Parathyroid adenoma (tissue), 2 donors: ENCODE data around the gene PARD3B.

Experiments
- H2AFZ ChIP-seq: fragments of 300-600 bp; sonication (generic); one replicate; pipeline ENCODE4 v1.7.0; 2017; ENCODE audit warnings: antibody characterized with exemption, mild to moderate bottlenecking
- H3K27ac ChIP-seq: fragments of 300-600 bp; sonication (generic); one replicate; pipeline ENCODE4 v1.7.0; 2017
- H3K27me3 ChIP-seq: fragments of 300-600 bp; sonication (generic); one replicate; pipeline ENCODE4 v1.7.0; 2017; ENCODE audit warnings: low read length; ENCODE audit not compliant: control insufficient read depth, insufficient read depth
- H3K36me3 ChIP-seq: fragments of 300-600 bp; sonication (generic); one replicate; pipeline ENCODE4 v1.7.0; 2017; ENCODE audit warnings: low read length; ENCODE audit not compliant: control insufficient read depth, insufficient read depth
- H3K4me1 ChIP-seq: fragments of 300-600 bp; sonication (generic); one replicate; pipeline ENCODE4 v1.7.0; 2017; ENCODE audit warnings: control low read depth
- H3K4me2 ChIP-seq: fragments of 300-600 bp; sonication (generic); one replicate; pipeline ENCODE4 v1.7.0; 2017; ENCODE audit warnings: low read length
- H3K4me3 ChIP-seq: fragments of 300-600 bp; sonication (generic); one replicate; pipeline ENCODE4 v1.7.0; 2017; ENCODE audit warnings: low read depth, low read length
- H3K79me2 ChIP-seq: fragments of 300-600 bp; sonication (generic); one replicate; pipeline ENCODE4 v1.7.0; 2017; ENCODE audit warnings: control low read depth
- H3K9ac ChIP-seq: fragments of 300-600 bp; sonication (generic); one replicate; pipeline ENCODE4 v1.7.0; 2017; ENCODE audit warnings: mild to moderate bottlenecking
- H3K9me3 ChIP-seq: fragments of 300-600 bp; sonication (generic); one replicate; pipeline ENCODE4 v1.7.0; 2017; ENCODE audit warnings: low read length; ENCODE audit not compliant: control insufficient read depth
- TF ChIP-seq, protein P1 (sequence below): fragments of 300-600 bp; sonication (generic); IDR thresholded peaks from one replicate; pipeline ENCODE4 v1.7.0; 2017; ENCODE audit warnings: antibody characterized with exemption, mild to moderate bottlenecking
- donor health status: primary hyperparathyroidism.

Gene PARD3B

DNA sequence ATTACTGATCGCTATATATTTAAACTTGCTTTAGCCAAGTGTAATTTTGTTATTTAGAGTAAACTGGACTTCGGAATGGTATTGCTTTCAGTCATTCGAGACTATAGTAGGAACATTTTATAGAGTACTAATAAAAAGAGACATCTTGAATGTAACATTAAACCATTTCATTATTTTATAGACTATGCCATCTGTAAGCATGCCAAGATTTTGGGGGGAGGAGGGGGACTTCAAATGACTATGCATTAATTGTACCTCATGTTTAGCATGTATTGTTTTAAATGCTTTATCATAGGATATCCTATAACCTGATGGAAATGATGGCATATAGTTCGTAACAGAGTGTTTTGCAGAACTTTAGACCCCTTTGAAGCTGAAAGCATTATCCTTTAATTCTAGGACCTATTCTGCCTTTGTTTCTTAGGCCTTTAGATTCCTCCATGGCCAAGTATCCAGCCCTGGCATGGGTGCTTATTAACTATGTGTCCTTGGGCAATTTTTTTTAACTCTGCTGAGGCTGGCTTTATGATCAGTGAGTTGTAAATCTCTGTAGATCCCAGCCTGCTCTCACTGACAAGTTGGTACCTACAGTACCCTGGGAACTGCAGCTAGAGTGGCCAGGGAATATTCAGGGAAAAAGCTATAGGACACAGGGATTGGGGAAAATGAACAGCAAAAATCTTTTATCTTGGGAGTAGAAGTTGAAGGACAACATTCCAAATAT is 93.4 kb downstream of the PARD3B start:
- no peaks in the 10 kb centered on the region for H3K9me3 ChIP-seq
- H3K79me2 ChIP-seq: peaks cover 4% of the 10 kb centered on the region
- no peaks in the 10 kb centered on the region for H3K27me3 ChIP-seq
- no peaks in the 10 kb centered on the region for H3K4me1 ChIP-seq
- no peak overlapping the region for H3K27ac ChIP-seq
- TF ChIP-seq, protein P1, sequence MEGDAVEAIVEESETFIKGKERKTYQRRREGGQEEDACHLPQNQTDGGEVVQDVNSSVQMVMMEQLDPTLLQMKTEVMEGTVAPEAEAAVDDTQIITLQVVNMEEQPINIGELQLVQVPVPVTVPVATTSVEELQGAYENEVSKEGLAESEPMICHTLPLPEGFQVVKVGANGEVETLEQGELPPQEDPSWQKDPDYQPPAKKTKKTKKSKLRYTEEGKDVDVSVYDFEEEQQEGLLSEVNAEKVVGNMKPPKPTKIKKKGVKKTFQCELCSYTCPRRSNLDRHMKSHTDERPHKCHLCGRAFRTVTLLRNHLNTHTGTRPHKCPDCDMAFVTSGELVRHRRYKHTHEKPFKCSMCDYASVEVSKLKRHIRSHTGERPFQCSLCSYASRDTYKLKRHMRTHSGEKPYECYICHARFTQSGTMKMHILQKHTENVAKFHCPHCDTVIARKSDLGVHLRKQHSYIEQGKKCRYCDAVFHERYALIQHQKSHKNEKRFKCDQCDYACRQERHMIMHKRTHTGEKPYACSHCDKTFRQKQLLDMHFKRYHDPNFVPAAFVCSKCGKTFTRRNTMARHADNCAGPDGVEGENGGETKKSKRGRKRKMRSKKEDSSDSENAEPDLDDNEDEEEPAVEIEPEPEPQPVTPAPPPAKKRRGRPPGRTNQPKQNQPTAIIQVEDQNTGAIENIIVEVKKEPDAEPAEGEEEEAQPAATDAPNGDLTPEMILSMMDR: no peak
- H2AFZ ChIP-seq: no peak overlapping the region
- H3K9ac ChIP-seq: no peak overlapping the region
- no peak overlapping the region for H3K4me3 ChIP-seq
- no peaks in the 10 kb centered on the region for H3K36me3 ChIP-seq
- H3K4me2 ChIP-seq: no peak overlapping the region

DNA sequence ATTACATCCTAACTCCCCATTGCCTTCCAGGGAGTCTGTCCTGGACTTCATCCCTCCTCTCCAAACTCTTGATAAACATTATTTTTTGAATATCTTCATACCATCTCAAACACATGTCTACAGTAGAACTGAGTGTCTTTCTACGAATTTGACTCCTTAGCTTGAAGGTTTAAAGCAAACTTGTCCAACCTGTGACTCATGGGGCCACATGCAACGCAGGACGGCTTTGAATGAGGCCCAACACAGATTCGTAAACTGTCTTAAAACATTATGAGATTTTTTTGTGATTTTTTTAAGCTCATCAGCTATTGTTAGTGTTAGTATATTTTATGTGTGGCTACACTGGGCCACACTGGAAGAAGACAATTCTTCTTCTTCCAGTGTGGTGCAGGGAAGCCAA is 98.1 kb downstream of the PARD3B start:
- H3K4me3 ChIP-seq: no peak overlapping the region
- H3K27ac ChIP-seq: no peak overlapping the region
- no peak overlapping the region for H3K9ac ChIP-seq
- TF ChIP-seq, protein P1: no peak
- H3K79me2 ChIP-seq: peaks cover 4% of the 10 kb centered on the region
- H3K4me1 ChIP-seq: peaks cover 8% of the 10 kb centered on the region
- no peaks in the 10 kb centered on the region for H3K36me3 ChIP-seq
- no peaks in the 10 kb centered on the region for H3K9me3 ChIP-seq
- H2AFZ ChIP-seq: no peak overlapping the region
- no peaks in the 10 kb centered on the region for H3K27me3 ChIP-seq
- H3K4me2 ChIP-seq: no peak overlapping the region

DNA sequence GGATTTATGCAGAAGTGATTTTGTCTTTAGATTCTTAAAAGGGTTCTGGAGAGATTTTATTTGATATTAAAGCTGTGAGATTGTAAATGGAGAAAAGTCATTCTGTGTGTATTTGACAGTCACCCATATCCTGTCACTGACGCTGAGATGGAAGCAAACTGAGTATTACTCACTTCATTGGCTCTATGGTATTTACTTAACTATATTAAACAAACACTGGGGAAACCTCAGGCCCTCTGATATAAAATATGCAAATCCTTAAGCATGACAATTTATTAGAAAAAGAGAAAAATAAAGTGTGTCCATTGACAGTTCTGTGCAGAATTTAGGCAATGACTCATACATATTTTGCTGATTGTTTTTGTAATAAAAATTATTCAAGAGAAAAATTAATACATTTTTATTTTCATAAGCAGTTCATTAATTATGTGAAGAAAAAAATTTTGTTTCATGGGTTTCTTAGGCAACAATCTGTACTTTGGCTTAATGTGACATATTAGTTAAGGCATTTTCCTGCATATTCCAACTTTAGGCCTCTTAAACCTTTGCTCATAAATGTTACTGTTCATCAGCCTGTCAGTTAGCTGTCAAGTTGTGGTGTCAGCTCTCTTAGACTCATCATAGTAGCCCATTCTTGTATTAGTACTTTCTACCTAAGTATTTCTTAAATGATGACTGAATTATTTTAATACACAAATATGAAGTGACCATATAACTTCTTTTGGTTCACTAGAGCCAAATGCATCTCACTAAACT is 99.9 kb downstream of the PARD3B start:
- H3K4me3 ChIP-seq: no peak overlapping the region
- peaks cover 8% of the 10 kb centered on the region for H3K4me1 ChIP-seq
- H3K36me3 ChIP-seq: no peaks in the 10 kb centered on the region
- H2AFZ ChIP-seq: no peak overlapping the region
- H3K4me2 ChIP-seq: no peak overlapping the region
- H3K27ac ChIP-seq: no peak overlapping the region
- TF ChIP-seq, protein P1: no peak
- no peaks in the 10 kb centered on the region for H3K27me3 ChIP-seq
- no peaks in the 10 kb centered on the region for H3K9me3 ChIP-seq
- peaks cover 4% of the 10 kb centered on the region for H3K79me2 ChIP-seq
- no peak overlapping the region for H3K9ac ChIP-seq

DNA sequence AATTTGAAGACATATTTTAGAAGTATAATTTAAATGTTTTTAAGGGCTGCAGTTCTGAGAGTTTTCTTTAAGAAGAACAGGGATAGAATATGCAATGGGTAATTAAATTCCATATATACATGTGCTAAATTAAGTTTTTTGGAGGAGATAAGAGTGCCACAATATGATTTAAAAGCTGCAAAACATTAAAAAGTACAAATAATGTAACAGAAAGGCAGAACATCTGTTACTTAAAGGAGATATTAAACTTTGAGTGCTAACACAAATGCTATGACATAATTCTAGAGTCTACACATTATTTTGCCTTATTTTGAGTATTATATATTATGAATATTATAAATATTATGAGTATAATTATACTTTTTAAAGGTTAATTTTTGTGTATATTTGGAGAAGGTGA is 102.4 kb downstream of the PARD3B start:
- Histone ChIP-seq H3K4me3 (no peak overlapping the region), H3K79me2 (peaks cover 12% of the 10 kb centered on the region), H3K27me3 (no peaks in the 10 kb centered on the region), H3K36me3 (no peaks in the 10 kb centered on the region), H3K4me1 (peaks cover 8% of the 10 kb centered on the region), H3K9ac (no peak overlapping the region), H3K27ac (no peak overlapping the region), H2AFZ (no peak overlapping the region), H3K9me3 (no peaks in the 10 kb centered on the region), H3K4me2 (no peak overlapping the region)
- TF ChIP-seq, protein P1: no peak
